Neural cell (in vitro differentiated cells): ENCODE results near the gene HIC1.

Source experiments
- EP300 ChIP-seq: fragments of 450-650 bp; conservative IDR thresholded peaks from 2 replicates; pipeline ENCODE4 v1.6.1; 2014; ENCODE audit warnings: antibody characterized with exemption, mild to moderate bottlenecking, moderate library complexity; ENCODE audit not compliant: poor library complexity, severe bottlenecking
- EZH2 ChIP-seq: fragments of 200-600, 300-800 bp; shearing (Covaris generic), sonication (generic); IDR thresholded peaks from 2 replicates; pipeline ENCODE4 v1.6.1; 2014; ENCODE audit warnings: antibody characterized with exemption, low read length, borderline replicate concordance, mild to moderate bottlenecking; ENCODE audit not compliant: insufficient read depth, poor library complexity, severe bottlenecking
- MXI1 ChIP-seq: fragments of 450-650 bp; conservative IDR thresholded peaks from 2 replicates; pipeline ENCODE4 v1.6.1; 2014; ENCODE audit warnings: antibody characterized with exemption, mild to moderate bottlenecking; ENCODE audit not compliant: poor library complexity, severe bottlenecking
- POLR2AphosphoS5 ChIP-seq: IDR thresholded peaks from 2 replicates; pipeline ENCODE4 v1.6.1; 2012
- RAD21 ChIP-seq: fragments of 450-650 bp; conservative IDR thresholded peaks from 2 replicates; pipeline ENCODE4 v1.6.1; 2014; ENCODE audit warnings: antibody characterized with exemption, mild to moderate bottlenecking, moderate library complexity
- SMC3 ChIP-seq: fragments of 450-650 bp; conservative IDR thresholded peaks from 2 replicates; pipeline ENCODE4 v1.6.1; 2014; ENCODE audit warnings: antibody characterized with exemption, mild to moderate bottlenecking, moderate library complexity; ENCODE audit not compliant: poor library complexity
- TAF1 ChIP-seq: IDR thresholded peaks from 2 replicates; pipeline ENCODE4 v1.6.1; 2012; ENCODE audit warnings: low read depth
- TF ChIP-seq, protein P1 (sequence below): fragments of 450-650 bp; IDR thresholded peaks from 2 replicates; pipeline ENCODE4 v1.5.1; 2014; ENCODE audit warnings: antibody characterized with exemption, mild to moderate bottlenecking, moderate library complexity; ENCODE audit not compliant: poor library complexity, severe bottlenecking
- TF ChIP-seq, protein P2 (sequence below): IDR thresholded peaks from 2 replicates; pipeline ENCODE4 v1.6.1; 2012; ENCODE audit warnings: borderline replicate concordance

DNA sequence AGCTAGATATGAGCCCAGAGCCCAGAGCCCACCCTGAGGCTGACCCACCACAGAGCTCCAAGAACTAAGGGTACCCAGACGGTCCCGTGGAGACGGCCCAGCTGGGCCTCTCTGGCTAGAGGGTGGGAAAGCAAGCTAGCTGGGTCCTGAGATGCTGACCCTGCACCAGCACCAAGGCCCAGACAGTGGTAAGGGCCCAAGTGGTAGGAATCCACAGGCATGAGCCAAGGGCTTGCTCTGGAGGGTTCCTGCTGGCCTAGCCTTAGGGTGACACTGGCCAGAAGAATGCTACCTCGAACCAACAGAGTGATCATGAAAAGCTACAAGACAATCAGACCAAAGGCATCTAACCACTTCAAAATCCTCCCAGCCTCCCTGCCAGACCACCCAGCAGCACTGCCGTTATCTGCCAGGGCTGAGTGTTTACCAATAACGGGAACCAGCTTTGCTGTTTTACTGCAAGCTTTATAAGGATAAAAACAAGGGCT is 13.2 kb downstream of the HIC1 start:
- TF ChIP-seq, protein P1, sequence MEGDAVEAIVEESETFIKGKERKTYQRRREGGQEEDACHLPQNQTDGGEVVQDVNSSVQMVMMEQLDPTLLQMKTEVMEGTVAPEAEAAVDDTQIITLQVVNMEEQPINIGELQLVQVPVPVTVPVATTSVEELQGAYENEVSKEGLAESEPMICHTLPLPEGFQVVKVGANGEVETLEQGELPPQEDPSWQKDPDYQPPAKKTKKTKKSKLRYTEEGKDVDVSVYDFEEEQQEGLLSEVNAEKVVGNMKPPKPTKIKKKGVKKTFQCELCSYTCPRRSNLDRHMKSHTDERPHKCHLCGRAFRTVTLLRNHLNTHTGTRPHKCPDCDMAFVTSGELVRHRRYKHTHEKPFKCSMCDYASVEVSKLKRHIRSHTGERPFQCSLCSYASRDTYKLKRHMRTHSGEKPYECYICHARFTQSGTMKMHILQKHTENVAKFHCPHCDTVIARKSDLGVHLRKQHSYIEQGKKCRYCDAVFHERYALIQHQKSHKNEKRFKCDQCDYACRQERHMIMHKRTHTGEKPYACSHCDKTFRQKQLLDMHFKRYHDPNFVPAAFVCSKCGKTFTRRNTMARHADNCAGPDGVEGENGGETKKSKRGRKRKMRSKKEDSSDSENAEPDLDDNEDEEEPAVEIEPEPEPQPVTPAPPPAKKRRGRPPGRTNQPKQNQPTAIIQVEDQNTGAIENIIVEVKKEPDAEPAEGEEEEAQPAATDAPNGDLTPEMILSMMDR, result no peak
- TF ChIP-seq EZH2 (no peak), SMC3 (no peak), POLR2AphosphoS5 (no peak), RAD21 (no peak), TAF1 (no peak), EP300 (no peak), MXI1 (no peak)
- TF ChIP-seq, protein P2, sequence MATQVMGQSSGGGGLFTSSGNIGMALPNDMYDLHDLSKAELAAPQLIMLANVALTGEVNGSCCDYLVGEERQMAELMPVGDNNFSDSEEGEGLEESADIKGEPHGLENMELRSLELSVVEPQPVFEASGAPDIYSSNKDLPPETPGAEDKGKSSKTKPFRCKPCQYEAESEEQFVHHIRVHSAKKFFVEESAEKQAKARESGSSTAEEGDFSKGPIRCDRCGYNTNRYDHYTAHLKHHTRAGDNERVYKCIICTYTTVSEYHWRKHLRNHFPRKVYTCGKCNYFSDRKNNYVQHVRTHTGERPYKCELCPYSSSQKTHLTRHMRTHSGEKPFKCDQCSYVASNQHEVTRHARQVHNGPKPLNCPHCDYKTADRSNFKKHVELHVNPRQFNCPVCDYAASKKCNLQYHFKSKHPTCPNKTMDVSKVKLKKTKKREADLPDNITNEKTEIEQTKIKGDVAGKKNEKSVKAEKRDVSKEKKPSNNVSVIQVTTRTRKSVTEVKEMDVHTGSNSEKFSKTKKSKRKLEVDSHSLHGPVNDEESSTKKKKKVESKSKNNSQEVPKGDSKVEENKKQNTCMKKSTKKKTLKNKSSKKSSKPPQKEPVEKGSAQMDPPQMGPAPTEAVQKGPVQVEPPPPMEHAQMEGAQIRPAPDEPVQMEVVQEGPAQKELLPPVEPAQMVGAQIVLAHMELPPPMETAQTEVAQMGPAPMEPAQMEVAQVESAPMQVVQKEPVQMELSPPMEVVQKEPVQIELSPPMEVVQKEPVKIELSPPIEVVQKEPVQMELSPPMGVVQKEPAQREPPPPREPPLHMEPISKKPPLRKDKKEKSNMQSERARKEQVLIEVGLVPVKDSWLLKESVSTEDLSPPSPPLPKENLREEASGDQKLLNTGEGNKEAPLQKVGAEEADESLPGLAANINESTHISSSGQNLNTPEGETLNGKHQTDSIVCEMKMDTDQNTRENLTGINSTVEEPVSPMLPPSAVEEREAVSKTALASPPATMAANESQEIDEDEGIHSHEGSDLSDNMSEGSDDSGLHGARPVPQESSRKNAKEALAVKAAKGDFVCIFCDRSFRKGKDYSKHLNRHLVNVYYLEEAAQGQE, result no peak
